Measurements from ENCODE around the gene SH3GL1. TPM values are rescaled to one million over a fixed set of nuclear protein-coding genes. Genes with fewer than 3 reads are reported as not detected.

SH3GL1 gene
- total RNA-seq, 2 donors from 2014 or later: 47.3 to 56.9 TPM

GRCh38 chr19:4371247-4372164 lies 28.8 kb downstream of the SH3GL1 start:
- ATAC-seq (ENCODE audit: insufficient number of reproducible peaks, low FRiP score, low read depth) (no peak), DNase-seq (ENCODE audit: low spot score) (no peak)
- Histone ChIP-seq H3K27me3 (replicated peaks; ENCODE audit: insufficient read depth) (no peaks in the 10 kb centered on the region), H3K4me1 (ENCODE audit: control insufficient read depth in 1 of 2, low read depth in 2 of 2) (peaks cover 59 to 86% of the 10 kb centered on the region in 2 donors), H3K9me3 (no peaks in the 10 kb centered on the region), H3K27ac (no peak overlapping the region), H3K36me3 (no peaks in the 10 kb centered on the region), H3K4me3 (no peak overlapping the region)
- no peak for TF ChIP-seq CTCF (IDR thresholded peaks at IDR 0.05)

DNA sequence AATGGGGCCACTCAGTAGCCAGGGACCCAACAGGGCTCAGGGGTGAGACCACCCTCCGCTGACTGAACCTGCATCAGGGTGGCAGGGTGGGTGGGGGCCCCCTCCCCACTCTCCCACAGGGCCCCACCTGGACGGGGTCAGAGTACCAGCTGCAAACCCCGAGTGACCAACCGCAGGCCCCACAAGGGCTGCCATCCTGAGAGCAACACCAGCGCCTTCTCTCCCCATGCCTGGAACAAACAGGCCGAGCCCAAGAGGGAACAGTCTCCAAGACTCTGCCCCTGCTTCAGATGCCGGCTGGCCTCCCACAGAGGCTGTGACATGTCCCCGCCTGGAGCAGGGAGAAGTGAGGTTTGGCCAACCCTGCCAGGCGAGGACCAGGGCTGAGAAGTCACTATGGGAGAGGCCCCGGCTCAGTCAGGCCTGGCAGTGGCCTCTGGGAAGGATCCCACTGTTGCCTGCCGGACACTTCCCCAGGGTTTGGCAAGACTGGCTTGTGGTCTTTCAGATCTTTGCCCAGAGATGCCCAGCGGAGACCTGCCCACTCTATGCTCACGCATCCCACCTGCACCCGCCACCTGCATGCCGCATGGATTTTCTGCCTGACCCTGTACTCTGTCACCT lies 29.8 kb downstream of the SH3GL1 start:
- no peak overlapping the region for H3K27ac ChIP-seq

GRCh38 chr19:4369888-4370260 lies 30.5 kb downstream of the SH3GL1 start:
- Histone ChIP-seq H3K27me3 (replicated peaks; ENCODE audit: insufficient read depth) (no peaks in the 10 kb centered on the region), H3K9me3 (no peaks in the 10 kb centered on the region), H3K4me3 (peak overlapping the region; percentile 40), H3K36me3 (peaks cover 14% of the 10 kb centered on the region), H3K4me1 (ENCODE audit: control insufficient read depth in 1 of 2, low read depth in 2 of 2) (peaks cover 42 to 69% of the 10 kb centered on the region in 2 donors), H3K27ac (no peak overlapping the region)
- DNase-seq (ENCODE audit: low spot score): no peak
- no peak for ATAC-seq (ENCODE audit: insufficient number of reproducible peaks, low FRiP score, low read depth)
- TF ChIP-seq CTCF (IDR thresholded peaks at IDR 0.05): no peak

More for the DNA sequence above, 29.8 kb downstream of the SH3GL1 start:
- Histone ChIP-seq H3K4me1 (ENCODE audit: control insufficient read depth in 1 of 2, low read depth in 2 of 2) (peaks cover 49 to 76% of the 10 kb centered on the region in 2 donors), H3K4me3 (no peak overlapping the region), H3K9me3 (no peaks in the 10 kb centered on the region), H3K36me3 (peaks cover 8% of the 10 kb centered on the region), H3K27me3 (replicated peaks; ENCODE audit: insufficient read depth) (no peaks in the 10 kb centered on the region)
- ATAC-seq (ENCODE audit: insufficient number of reproducible peaks, low FRiP score, low read depth): no peak
- DNase-seq (ENCODE audit: low spot score): no peak
- no peak for TF ChIP-seq CTCF (IDR thresholded peaks at IDR 0.05)

- Histone ChIP-seq H3K36me3 (peaks cover 15% of the 10 kb centered on the region), H3K4me1 (ENCODE audit: control insufficient read depth in 1 of 2, low read depth in 2 of 2) (peaks cover 37 to 64% of the 10 kb centered on the region in 2 donors), H3K9me3 (no peaks in the 10 kb centered on the region), H3K4me3 (peak overlapping the region; percentile 40), H3K27me3 (replicated peaks; ENCODE audit: insufficient read depth) (no peaks in the 10 kb centered on the region), H3K27ac (peak overlapping the region in 1 of 2 donors; percentile 27)
- ATAC-seq (ENCODE audit: insufficient number of reproducible peaks, low FRiP score, low read depth) (no peak), DNase-seq (ENCODE audit: low spot score) (no peak)
- TF ChIP-seq CTCF (IDR thresholded peaks at IDR 0.05): no peak
Measured at GRCh38 chr19:4369109-4369887, 31.0 kb downstream of the SH3GL1 start.
